ENCODE measurements around the gene CD24.

- TF ChIP-seq POLR2A (IDR thresholded peaks at IDR 0.05; ENCODE audit: low read length) (no peak), GATA1 (IDR thresholded peaks at IDR 0.05; ENCODE audit: low read depth, low read length) (no peak)
These were observed 2.0 kb downstream of the CD24 start for GRCh38 chr6:106972500-106972899.
